Retinal pigment epithelial cell (primary cell): ENCODE results near the gene SCNN1B.

Experiments used
- DNase-seq: peaks from one replicate; pipeline ENCODE4 v3.0.0-alpha.2; 2010; ENCODE audit warnings: low read depth
- H3K4me3 ChIP-seq: 2 replicates; pipeline ENCODE4 v1.5.1; 2011; ENCODE audit warnings: mild to moderate bottlenecking, low read length, control low read depth, moderate library complexity
- CTCF ChIP-seq: conservative IDR thresholded peaks from 2 replicates; pipeline ENCODE4 v1.5.1; 2011; ENCODE audit warnings: low read depth, low read length, control low read depth, inconsistent platforms

SCNN1B gene

GRCh38 chr16:23310744-23311143 lies 8.6 kb downstream of the SCNN1B start:
- DNase-seq, result no peak
- no peak overlapping the region for H3K4me3 ChIP-seq
- no peak for TF ChIP-seq CTCF

- H3K4me3 ChIP-seq, result no peak overlapping the region
- no peak for DNase-seq
- no peak for TF ChIP-seq CTCF
Measured at GRCh38 chr16:23316232-23316631, 14.1 kb downstream of the SCNN1B start.

- no peak for TF ChIP-seq CTCF
- no peak overlapping the region for H3K4me3 ChIP-seq
- no peak for DNase-seq
Measured at GRCh38 chr16:23316634-23317265, 14.6 kb downstream of the SCNN1B start.

- H3K4me3 ChIP-seq, result no peak overlapping the region
- DNase-seq, result no peak
- TF ChIP-seq CTCF, result no peak
Measured at GRCh38 chr16:23317266-23317661, 15.2 kb downstream of the SCNN1B start.

- DNase-seq, result no peak
- no peak overlapping the region for H3K4me3 ChIP-seq
- no peak for TF ChIP-seq CTCF
Measured at GRCh38 chr16:23317751-23318150, 15.6 kb downstream of the SCNN1B start.

- H3K4me3 ChIP-seq, result no peak overlapping the region
- DNase-seq, result no peak
- TF ChIP-seq CTCF, result no peak
Measured at GRCh38 chr16:23318639-23319038, 16.5 kb downstream of the SCNN1B start.

GRCh38 chr16:23319861-23320615 lies 17.9 kb downstream of the SCNN1B start:
- no peak overlapping the region for H3K4me3 ChIP-seq
- no peak for DNase-seq
- no peak for TF ChIP-seq CTCF
